ENCODE data around the gene ADNP.

Gene ADNP

GRCh38 chr20:50932016-50932485 lies 814 bp upstream of the ADNP start:
- DNase-seq, result no peak

GRCh38 chr20:50930976-50931305 lies 296 bp downstream of the ADNP start:
- no peak for DNase-seq

GRCh38 chr20:50930139-50930975 lies 880 bp downstream of the ADNP start:
- DNase-seq, result peak; percentile 57

DNA sequence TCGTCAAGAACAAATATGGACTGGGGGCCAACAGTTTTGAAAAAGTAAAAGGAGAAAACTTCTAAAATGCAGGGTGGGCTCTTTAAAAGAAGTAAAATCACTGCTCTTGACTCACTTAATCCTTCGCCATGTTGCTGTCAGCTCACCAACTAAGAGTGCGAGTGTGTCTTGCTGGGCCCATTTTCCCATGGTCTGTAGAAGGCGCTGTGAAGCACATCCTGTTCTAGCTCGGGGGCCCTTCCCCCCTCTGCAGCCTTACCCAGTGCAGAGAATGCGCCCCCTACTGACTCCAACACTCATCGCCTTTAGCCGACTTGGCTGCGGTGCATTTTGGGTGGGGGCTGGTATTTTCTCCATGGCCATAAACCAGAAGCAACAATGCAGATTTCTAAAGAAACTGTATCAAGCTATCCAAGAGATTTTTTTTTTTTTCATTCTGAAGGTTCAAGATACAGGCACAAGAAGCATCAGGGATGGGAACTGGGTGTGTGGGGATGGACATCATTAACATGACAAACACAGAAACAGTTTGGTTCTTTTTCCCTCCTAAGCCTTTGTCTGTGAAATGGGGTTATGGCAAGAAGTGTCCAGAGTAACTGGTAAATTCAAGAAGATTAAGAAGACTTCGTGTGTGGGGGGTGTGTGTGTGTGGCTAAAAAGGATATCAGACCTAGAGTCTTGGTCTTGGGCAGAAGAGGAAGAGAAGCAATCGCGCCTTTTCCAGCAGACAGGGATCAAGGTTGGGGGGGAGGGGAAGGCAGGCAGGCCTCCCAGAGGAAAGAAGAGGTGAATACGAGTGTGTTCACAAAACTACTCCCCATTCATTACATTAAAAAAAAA lies 1.7 kb downstream of the ADNP start:
- peak; percentile 98 for DNase-seq

DNA sequence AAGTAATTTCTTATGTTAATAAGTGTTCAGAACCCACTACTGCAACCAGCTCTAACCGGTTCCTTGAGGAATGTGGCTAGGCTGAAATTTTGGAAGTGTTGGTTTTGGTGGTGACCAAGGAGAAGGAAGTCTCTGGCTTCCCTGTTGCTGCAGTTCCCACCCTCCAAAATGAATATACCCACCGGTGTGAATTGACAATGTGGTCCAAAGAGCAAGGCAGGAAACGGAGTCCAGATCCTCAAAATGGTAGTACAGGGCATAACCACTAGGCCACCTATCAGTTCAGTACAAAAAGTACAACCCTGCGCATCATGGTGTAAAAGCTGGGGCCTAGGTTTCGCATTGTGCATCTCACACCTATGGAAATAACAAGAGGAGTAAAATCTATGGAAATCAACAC lies 2.8 kb downstream of the ADNP start:
- DNase-seq, result no peak

DNA sequence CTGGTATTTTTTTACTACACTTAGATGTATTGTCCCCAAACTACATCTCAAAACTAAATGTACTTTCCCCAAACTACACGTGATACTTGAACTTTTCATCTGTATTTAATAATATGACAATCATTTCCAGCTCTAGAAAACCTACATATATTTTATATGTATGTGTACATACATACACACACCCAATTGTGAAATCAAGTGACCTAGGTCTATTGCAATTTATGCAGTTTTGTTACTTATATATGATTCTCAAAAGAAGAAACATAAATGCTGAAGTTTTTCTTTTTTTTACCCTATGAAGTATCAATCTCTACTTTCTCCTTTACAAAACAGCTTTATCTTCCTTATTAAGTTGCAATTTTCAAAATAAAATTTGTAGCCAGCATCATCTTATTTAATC lies 4.7 kb downstream of the ADNP start:
- DNase-seq, result no peak

DNA sequence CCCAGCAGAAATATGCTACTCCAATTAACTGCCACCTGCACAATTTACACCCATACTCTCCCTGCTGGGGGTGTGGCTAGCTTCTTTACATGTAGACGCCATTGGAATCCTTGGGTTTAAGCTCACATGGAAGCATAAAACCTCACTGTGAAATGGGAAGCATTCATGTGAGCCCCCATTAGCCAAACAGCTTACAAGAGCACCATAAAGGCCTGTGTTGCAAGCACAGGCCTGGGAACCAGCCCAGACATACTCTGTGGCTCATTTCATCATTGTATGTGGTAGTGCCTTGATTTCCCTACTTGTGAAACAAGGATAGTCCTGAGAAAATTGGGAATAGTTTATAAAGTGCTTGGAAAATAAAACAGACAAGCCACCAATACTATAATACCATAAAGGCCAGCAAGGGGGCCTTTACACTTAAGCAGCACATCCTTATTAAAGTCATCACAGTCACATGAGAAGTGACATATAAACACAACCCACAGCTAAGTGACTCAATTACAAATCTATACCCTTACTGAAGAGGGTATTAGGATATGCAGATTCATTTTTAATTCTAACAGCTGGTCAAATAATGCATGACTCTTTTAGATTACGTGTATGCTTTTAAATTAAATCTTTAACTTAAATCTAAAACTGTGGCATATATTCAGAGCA lies 6.8 kb downstream of the ADNP start:
- DNase-seq, result no peak

GRCh38 chr20:50921803-50922501 lies 9.3 kb downstream of the ADNP start:
- DNase-seq, result no peak

- DNase-seq, result no peak
Measured at GRCh38 chr20:50920997-50921396, 10.2 kb downstream of the ADNP start.

DNA sequence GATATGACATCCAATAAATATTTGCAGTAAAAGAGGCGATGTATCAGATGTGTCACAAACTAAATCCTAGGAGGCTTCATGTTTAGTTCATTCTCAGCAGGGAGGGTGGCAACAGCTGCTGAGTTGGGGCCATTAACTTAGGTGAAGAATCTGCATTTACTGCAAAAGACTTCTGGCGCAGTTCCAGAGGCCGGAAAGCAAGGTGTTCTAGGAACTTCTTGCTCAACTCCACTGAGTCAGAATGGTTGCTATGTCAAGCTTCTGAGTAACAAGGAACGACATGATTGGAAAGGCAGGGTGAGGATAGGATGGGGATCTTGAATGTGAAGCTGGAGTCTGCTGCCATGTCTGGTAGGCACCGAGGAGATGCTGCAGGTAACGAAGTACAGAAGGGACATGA lies 11.7 kb downstream of the ADNP start:
- no peak for DNase-seq

DNA sequence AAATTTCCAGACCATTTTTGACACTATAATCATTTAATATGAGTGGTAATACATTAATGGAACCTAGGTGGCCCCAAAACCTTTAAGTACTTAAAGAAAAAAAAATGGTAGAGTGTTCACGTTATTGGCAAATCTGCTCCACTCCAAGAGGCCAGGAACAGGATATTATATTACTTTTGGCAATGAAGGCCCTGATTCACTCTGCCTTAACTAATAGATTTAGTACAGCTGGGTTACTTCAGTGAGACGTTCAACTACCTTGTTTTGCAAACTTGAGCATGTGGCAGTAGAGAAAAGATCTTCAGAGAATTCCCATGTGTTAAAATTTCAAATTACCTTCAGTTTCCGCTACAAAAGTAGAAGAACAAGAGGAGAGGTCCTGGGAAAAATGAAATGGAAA lies 12.8 kb downstream of the ADNP start:
- no peak for DNase-seq

GRCh38 chr20:50916934-50917333 lies 14.3 kb downstream of the ADNP start:
- no peak for DNase-seq

GRCh38 chr20:50916257-50916656 lies 15.0 kb downstream of the ADNP start:
- DNase-seq, result peak; percentile 45

GRCh38 chr20:50915424-50915823 lies 15.8 kb downstream of the ADNP start:
- no peak for DNase-seq

DNA sequence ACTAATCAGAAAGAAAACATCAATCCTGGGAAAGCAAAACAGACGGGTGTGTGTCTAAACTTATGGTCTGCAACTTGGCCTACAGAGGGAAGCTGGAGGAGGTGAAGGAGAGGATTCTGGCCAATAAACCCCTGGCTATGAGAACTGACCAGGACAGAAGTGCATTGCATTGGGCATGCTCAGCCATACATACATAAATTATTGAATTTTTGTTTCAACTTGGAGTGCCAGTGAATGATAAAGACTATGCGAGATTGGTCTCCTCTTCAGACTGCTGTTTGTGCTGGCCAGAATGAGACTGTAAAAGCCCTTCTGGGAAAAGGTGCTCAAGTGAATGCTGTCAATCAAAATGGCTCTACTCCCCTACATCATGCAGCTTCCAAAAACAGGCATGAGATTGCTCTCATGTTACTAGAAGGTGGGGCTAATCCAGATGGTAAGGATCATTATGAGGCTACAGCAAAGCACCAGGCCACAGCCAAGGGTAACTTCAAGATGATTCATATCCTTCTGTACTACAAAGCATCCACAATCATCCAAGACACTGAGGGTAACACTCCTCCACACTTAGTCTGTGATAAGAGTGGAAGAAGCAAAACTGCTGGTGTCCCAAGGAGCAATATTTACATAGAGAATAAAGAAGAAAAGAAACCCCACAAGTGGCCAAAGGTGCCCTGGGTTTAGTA lies 17.4 kb downstream of the ADNP start:
- no peak for DNase-seq

GRCh38 chr20:50911716-50912115 lies 19.5 kb downstream of the ADNP start:
- no peak for DNase-seq

- DNase-seq, result no peak
Measured at GRCh38 chr20:50911030-50911429, 20.2 kb downstream of the ADNP start.

GRCh38 chr20:50909413-50909812 lies 21.8 kb downstream of the ADNP start:
- no peak for DNase-seq

DNA sequence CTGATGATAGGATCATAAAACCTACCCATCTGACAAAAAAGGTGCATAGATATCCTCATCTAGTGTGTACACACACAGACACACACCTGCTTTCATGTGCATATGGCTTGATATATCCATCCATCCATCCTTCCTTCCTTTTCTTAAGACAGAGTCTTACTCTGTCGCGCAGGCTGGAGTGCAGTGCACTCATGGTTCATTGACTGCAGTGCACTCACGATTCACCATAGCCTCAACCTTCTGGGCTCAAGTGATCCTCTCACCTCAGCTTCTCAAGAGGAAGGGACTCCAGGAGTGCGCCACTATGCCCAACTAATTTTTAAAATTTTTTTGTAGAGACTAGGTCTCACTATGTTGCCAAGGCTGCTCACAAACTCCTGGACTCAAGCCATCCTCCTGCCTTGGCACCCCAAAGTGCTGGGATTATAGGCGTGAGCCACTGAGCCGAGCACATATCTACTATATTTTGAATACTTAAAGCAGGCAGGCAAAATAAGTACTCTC lies 27.1 kb downstream of the ADNP start:
- DNase-seq, result no peak

GRCh38 chr20:50903353-50904051 lies 27.7 kb downstream of the ADNP start:
- DNase-seq, result no peak

DNA sequence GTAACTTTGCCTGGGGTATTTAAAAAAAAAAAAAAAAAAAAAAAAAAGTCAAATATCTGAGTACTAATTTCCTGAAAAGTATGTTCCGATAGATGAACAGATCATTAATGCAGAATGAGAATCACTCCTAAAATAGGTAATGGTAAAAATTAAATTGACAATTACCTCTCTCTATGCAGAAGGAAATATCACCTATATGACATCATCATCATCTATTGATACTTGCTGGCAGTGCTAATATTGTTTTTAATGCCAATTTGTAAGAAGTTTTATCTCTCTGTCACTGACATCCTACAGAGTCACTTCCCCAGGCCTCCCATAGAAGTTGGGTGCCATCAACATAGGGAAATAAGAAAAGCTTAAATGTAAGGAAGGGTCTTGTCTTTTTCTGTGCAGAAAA lies 29.9 kb downstream of the ADNP start:
- DNase-seq, result no peak

DNA sequence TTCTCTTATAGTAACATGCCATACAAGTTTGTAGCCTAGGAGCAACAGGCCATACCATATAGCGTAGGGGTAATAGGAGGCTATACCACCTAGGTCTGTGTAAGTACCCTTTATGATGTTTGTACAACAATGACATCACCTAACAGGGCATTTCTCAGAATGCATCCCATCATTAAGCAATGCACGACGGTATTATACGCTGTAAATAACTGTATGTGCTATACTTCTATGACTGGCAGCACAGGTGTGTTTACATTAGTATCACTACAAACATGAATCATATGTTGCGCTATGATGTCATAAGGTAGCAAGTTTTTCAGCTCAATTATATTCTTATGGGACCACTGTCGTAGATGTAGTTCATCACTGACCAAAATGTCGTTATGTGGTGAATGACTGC lies 31.0 kb downstream of the ADNP start:
- DNase-seq, result no peak
